Activated CD4-positive, alpha-beta T cell treated with anti-CD3 and anti-CD28 coated beads for 48 hours (primary cell): ENCODE results near the gene NPTX1.
"Not testable (repeated sequence)": the region's sequence is repeated elsewhere in the genome, so short reads cannot be mapped to it uniquely, and the experiment has no call there.

Experiments
- DNase-seq: peaks from one replicate; pipeline ENCODE4 v3.0.0-alpha.2; 2020

Gene NPTX1

DNA sequence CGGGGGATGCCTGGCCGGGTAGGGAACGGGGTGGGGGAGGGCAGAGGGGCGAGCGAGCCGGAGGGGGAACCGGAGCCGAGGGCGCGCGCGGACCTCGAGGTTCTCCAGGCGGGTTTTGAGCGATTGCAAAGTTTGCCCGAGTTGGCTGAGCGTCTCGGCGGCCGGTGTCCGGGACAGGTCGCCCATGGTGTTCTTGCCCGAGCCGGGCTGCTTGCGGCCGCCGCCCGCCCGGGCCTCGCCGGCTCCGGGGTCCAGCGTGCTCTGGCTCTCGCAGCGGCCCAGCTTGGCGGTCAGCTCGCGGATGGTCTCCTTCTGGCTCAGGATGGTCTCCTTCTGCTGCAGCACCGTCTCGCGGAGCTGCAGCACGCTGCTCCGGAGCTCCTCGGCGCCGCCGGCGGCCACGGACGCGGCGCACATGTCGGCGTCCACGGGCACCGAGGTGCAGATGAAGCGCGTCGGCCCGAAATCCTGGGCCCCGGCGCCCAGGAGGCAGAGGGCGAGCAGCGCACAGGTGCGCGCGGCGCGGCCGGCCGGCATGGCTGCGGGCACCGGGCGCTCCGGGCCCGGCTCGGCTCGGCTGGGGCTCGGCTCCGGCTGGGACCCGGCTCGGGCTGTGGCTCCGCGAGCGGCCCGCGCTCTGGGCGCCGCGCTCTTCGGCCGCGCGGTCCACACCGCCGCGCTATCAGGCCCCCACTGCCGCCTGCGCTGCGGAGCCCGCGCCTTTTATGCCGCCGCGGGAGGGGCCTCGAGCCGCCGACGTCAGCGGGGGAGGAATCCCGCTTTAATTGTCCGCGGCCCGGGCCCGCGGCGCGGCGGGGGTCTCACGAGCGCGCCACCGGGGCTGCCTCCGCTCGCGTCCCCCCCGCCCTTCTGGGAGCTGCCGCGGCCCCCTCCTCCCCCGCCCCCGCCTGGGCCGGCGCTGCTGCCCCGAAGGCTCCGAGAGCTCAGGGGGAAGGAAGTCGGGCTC lies at the start of gene NPTX1:
NPTX1 (minus strand) TSS at position 698 of the 967 bp plus-strand sequence; CDS start at position 537, 161 bp downstream.
- DNase-seq = peak; percentile 26

- no peak for DNase-seq
These were observed 47.7 kb upstream of the NPTX1 start for GRCh38 chr17:80523956-80524712.

- DNase-seq = no peak
These were observed 46.8 kb upstream of the NPTX1 start for GRCh38 chr17:80523054-80523744.

DNA sequence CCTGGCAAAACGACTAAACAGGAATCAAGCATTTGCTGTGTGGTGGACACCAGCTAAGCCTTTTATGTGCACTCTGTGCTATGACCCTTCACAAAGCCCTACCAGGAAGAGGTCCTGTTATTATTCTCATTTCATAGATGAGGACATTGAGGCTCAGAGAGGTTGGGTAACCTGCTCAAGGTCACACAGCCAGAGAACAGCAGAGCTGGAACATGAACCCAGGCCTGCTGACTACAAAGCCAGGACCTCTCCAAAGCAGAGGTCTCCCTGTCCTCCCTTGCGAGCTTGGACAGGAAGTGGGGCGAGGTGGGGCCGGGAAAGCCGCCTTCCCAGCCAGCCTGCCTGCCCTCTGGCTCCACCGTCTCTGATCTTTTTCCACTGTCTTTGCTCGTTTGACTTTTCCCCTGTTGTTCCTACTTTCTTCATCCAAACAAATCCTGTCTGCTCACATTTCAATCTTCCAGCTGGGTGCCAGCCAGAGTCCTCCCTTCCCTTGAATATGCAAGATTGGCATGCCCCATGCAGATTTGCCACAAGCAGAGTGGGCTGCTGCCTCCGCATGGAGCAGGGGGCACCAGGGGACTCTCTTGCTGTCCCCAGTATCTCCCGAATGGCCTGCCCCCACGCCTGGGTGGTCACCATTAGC lies 44.5 kb upstream of the NPTX1 start:
- DNase-seq = no peak

DNA sequence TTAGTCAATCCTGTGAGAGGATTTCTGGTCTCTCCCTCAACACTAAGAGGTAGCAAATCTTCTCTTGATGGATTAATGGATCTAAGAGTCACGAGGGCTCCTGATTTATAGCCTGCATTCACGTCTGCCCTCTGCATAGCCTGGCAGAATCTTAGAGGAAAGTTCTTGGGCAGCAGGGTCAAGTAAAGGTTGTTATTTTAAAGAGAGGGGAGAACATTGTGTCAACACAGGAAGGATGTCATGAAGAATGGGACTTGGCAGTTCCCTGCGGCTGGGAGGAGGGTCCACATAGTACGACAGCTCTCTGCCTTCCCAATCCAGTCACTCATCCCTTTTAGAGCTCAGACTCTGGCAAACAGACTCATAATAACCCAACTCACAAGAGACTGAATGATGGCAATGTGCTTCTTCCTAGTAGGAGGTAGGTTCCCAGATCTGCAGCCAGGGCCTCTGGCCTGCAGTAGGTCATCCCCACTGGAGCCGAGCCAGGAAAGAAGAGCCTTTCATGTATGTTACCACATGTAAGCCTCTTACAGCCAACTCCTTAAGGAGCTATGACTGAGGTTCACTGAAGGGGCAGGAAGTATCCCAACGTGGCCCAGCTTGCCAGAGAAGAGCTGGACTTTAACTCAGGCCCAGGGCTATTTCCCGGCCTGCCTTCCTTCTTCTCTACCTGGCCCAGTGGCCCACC lies 42.8 kb upstream of the NPTX1 start:
- no peak for DNase-seq

DNA sequence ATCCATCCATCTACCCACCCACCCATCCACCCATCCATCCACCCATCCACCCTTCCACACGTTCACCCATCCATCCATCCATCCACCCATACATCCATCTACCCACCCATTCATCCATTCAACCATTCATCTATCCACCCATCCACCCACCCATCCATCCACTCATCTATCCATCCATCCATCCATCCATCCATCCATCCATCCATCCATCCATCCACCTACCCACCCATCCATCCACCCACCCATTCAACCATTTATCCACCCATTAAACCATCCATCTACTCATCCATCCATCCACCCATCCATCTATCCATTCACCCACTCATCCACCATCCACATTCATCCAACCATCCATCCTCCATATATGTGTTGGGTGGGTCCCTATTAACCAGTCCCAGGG lies 42.0 kb upstream of the NPTX1 start:
- no peak for DNase-seq

DNA sequence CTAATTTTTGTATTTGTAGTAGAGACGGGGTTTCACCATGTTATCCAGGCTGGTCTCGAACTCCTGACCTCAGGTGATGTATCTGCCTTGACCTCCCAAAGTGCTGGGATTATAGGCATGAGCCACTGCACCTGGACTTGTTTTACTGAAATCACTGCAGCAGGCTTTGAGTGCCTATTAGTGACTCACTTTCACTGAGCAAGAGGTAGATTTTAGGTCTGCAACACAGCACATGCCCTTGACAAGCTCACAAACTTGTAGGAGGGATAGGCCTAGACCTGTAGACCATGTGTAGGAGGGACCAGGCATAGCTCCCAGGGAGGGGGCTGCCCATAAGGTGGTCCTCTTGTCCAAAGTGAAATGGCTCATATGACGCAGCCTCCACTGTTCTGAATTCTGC lies 41.2 kb upstream of the NPTX1 start:
- no peak for DNase-seq

DNA sequence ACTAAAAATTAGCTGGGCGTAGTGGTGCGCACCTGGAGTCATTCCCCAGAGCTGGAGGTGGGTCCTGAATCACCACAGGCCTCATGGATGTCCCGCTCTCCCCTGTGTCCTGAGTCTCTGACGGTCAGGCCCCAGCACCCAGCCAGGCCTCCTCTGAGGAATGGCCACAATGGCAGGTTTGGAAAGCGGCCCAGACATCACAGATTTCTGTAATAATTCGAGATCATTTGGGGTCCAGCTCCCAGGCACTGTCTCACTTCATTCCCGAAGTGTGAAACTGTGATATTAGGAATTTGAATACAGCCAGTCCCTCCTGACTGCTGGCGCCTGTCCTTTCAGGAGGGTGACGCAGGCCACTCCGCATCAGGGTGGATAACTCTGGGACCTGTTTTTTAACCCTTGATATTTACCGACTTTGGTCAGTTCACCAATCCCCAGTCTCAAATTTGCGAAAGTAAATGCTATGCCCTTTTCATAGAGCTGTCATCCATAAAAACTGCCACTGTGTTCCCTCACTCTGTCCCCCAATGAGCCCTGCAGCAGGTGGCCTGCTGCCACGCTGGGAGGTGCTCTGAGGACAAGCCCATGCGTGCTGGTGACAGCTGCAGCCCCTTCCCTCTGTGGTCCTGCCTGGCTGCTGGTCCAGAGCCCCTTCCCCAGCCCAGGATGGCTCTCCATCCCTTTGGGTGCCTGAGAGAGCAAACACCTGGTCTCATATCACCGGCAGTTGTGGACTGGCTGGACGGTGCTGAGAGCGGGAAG lies 39.9 kb upstream of the NPTX1 start:
- DNase-seq = no peak

DNA sequence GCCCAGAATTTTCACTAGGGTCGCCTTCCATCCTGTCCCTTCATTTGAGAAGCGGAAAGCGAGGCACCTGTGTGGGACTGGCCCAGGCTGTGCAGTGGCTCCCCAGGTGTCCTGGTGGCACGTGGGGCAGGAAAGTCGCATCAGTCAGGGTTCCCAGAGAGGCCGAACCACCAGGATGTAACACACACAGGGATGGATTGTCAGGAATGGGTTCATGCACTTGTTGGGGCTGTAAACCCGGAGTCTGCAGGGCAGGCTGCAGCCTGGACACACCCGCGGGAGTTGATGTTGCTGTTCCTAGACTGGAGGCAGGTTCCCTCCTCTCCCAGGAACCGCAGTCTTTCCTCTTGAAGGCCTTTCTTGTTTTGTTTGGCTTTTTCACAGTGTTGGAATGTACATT lies 37.5 kb upstream of the NPTX1 start:
- DNase-seq = no peak

DNA sequence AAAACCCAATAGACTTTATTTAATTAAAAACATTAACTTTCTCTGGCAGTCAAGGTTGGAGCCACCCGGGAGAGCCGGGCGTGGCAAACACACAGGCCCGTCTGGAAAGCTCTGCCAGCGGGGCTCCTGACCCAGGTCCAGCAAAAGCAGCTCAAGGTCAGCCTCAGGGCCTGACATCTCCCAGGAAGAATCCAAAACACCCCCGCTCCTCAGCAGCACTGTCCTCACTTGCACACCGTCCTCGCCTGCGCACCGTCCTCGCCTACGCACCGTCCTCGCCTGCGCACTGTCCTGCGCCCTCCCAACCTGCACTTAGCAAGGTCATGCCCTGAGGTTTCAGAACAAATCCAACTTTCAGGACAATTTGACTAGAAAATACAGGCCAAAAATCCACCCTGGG lies 36.8 kb upstream of the NPTX1 start:
- no peak for DNase-seq

DNA sequence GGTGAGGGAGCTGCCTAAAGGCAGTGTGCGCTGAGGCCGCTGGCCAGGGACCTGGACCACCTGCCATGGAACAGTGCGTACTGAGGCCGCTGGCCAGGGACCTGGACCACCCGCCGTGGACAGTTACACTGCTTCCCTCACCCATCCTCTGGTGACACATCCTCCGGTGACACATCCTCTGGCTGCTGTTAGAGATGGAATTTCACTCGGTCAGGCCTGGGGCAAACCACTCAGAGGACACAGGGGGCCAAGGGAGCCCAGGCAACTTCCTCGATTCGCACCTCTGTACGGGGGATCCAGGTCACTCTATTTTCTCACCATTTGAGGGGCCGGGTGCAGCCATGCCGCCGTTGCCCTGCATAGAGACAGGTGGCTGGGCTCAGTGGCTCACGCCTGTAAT lies 35.8 kb upstream of the NPTX1 start:
- DNase-seq = no peak

- DNase-seq = no peak
These were observed 35.1 kb upstream of the NPTX1 start for GRCh38 chr17:80511222-80512180.

- DNase-seq = no peak
These were observed 34.4 kb upstream of the NPTX1 start for GRCh38 chr17:80510772-80511171.

DNA sequence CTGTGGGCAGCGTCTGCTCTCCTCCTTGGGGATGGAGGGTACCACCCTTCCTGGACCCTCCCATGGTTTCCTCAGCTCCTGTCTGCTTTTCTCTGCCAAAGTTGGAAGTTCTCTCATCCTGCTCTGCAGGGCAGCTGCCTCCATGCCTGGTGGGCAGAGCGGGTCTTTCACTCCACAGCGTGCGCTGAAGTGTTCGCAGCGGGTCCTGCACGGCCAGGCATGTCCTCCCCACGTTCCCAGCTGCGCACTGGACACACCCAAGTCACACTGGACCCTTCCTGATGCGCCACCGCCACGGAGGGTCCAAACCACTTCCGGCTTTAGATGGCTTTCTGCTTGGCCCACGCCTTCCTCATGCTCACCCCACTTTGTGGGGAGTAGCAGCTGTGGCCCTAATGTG lies 33.7 kb upstream of the NPTX1 start:
- no peak for DNase-seq

- no peak for DNase-seq
These were observed 32.9 kb upstream of the NPTX1 start for GRCh38 chr17:80509311-80509710.

GRCh38 chr17:80507965-80508364 lies 31.6 kb upstream of the NPTX1 start:
- no peak for DNase-seq

DNA sequence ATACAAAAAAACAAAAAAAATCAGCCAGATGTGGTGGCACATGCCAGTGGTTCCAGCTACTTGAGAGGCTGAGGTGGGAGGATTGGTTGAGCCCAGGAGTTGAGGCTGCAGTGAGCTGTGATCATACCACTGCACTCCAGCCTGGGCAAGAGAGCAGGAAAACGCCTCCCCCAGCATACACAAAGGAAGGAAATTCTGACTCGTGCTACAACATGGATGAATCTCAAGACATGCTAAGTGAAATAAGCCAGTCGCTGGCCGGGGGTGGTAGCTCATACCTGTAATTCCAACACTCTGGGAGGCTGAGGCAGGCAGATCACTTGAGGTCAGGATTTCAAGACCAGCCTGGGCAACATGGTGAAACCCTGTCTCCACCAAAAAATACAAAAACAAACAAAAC lies 30.8 kb upstream of the NPTX1 start:
- not testable (repeated sequence) for DNase-seq

DNA sequence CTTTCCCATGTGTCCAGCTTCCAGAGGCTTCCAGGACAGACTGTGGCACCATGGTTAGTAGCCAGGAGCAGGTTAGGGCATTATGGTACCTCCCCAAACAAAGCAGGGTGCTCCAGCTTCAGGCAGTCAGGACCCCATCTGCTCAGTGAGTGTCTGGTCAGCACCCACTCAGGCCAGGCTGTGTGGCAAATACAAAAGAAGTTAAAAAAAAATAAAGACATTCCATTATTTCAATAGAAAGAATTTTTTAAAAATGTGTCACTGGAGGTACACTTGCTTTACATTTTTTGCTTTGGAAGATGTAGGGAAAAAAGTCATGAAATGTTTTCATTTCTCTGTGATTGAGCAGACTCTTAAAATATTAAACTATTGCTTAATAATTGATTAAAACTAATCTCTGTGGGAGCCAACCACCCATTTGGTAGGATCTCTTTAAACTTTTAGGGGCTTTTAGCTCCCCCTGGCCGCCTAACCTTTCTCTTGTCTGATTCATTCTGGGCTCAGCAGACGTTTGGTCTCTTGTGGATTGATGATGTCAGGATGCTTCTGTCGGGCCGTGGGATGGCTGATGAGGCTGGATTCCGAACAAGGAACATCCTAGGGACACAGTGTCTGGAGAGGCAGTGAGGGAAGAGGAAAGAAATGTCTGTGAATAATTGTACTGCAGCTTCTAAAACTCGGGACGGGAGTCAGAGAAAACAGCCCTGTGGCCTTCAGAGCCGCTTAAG lies 28.4 kb upstream of the NPTX1 start:
- no peak for DNase-seq

DNA sequence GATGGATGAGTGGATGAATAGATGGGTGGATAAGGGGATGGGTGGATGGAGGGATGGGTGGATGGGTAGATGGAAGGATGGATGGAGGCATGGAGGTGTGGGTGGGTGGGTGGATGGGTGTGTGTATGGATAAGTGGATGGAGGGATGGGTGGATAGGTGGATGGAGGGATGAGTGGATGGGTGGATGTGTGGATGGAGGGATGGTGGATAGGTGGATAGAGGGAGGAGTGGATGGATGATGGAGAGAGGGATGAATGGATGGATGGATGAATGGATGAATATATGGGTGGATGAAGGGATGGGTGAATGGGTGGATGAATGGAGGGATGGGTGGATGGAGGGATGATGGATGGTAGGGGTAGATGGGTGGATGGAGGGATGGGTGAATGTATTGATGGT lies 27.5 kb upstream of the NPTX1 start:
- no peak for DNase-seq

- DNase-seq = no peak
These were observed 26.6 kb upstream of the NPTX1 start for GRCh38 chr17:80503031-80503430.
